Stimulated activated CD8-positive, alpha-beta memory T cell treated with anti-CD3 and anti-CD28 coated beads, Interleukin-7, amount 100 ng/mL, for 1 hour (primary cell): Measurements from ENCODE around the gene CRIP2.

Experiments used
- DNase-seq, 2 donors: peaks; one replicate each; pipeline ENCODE4 v3.0.0-alpha.2; 2020; ENCODE audit warnings: low read depth in 2 of 2

CRIP2 gene

GRCh38 chr14:105444859-105445258, 29.8 kb upstream of the CRIP2 start:
- DNase-seq, result no peak

GRCh38 chr14:105445290-105445689, 29.3 kb upstream of the CRIP2 start:
- DNase-seq, result no peak

- DNase-seq, result no peak
Measured at GRCh38 chr14:105445901-105446845, 28.4 kb upstream of the CRIP2 start.

- no peak for DNase-seq
Measured at GRCh38 chr14:105446971-105447370, 27.6 kb upstream of the CRIP2 start.

DNA sequence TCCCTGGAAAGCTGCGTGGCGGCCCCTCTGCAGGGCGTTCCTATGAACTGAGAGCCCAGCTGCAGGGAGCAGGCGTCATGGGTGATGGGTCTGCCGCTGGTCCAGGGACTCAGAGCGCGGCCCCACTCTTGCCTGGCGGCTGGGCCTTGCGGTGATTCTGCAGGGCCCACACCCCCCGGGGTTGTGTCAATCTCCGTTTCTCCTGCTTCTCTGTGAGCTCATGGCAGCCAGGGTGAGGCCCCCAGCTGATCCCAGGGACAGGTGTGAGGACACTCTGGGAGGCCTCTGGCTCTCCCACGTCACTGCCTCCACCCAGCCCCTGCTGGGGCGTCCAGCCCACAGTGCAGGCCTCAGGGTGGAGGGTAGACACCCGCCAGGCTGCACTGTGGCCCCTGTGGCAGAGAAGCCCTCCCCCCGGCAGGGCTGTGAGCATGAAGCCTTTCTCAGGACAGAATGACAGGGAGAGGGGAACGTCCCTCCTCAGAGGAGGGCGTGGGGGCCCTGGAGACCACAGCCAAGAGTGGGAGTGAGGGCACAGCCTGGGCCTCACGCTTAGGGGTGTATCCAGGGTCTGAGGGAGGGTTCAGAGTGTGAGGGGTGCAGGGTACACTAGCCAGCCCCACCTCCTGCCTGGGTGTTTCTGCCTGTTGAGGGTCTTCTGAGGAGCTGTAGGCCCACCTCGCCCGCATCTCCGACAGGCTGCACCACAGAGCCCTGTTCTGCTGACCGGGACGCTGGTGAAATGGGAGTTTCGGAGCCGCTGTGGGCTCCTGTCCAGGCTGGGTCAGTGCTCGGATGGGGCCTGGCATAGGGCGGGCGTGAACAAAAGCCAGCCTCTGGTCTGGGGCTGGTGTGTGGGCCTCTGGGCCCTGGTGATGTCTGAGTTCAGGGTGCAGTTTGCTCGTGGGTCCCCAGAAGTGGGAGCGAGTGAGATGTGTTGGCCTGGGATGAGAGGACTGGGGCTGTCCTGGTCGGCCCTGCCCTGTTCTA, 26.7 kb upstream of the CRIP2 start:
- no peak for DNase-seq

DNA sequence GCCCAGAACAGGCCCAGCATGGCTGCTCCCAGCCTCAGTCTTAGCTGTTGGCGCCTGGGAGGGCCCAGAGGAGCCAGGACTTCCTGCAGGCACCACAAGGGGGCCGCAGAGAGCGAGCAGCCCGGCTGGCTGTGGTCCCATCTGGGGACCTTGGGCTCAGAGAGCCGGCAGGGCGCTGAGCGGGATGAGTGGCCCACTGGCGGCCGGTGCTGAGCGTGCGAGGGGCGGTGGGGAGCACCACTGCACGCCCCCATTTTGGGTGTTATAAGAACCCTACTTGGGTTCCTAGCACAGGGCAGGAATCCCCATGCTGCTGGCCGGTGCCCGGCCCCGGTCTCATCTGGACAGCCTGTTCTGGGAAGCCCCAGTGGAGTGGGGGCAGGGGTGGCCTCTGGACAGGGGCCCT, 25.9 kb upstream of the CRIP2 start:
- DNase-seq, result peak; percentile 30 to 56

GRCh38 chr14:105449276-105450122, 25.1 kb upstream of the CRIP2 start:
- DNase-seq, result no peak

DNA sequence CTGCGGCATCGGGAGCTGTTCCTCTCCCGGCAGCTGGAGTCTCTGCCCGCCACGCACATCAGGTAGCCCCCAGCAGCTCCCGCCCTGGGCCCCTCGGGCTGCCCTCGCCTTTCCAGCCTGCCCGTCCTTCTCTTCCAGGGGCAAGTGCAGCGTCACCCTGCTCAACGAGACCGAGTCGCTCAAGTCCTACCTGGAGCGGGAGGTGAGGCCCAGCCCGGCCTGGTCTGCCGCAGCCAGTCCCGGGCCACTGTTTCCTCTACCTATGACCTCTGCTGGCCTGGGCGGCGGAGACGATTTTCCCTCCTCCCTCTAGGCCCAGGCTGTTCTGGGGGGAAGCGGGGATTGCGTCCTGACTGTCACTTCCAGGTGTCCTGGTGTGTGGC, 24.5 kb upstream of the CRIP2 start:
- no peak for DNase-seq

DNA sequence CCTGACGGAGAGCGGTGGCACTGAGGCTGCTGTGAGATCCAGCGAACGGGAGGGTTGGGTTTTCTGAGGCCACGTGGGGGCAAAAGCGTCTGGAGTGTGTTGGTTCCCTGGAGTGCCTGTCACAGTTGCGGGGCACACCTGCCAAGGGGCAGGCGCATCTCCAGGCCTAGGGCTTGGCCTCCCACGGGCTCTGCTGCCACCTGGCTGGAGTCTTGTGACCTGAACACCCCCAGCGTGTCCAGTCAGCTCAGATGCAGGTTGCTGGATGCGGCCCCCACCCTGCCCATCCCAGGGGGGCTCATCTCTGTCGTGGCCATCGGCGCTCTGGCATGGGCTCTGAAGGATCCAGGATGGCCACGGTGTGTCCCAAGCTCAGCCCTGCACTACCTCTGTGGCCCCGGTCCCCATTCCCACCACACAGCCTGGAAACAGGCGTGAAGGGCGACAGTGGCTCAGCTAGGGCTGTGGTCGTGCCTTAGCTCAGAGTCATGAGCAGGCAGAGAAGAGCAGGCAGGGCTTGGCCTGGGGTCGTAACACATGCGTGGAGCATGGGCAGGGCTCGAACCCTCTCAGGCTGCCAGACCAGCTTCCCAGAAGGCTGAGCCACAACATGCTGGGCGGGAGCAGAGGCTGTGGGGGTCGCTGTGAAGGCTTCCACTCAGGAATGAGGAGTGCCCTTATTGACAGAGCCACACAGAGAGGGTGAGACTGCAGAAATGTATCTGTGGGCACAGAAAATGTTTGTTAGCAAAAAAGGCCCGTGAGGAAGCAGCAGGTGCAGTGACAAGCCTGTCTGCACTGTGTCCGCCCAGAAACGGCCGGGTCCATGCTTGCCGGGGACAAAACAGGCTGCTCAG, 23.5 kb upstream of the CRIP2 start:
- no peak for DNase-seq

- no peak for DNase-seq
Measured at GRCh38 chr14:105452963-105453362, 21.7 kb upstream of the CRIP2 start.

- no peak for DNase-seq
Measured at GRCh38 chr14:105453847-105454246, 20.8 kb upstream of the CRIP2 start.

GRCh38 chr14:105455086-105455640, 19.5 kb upstream of the CRIP2 start:
- DNase-seq, result no peak

DNA sequence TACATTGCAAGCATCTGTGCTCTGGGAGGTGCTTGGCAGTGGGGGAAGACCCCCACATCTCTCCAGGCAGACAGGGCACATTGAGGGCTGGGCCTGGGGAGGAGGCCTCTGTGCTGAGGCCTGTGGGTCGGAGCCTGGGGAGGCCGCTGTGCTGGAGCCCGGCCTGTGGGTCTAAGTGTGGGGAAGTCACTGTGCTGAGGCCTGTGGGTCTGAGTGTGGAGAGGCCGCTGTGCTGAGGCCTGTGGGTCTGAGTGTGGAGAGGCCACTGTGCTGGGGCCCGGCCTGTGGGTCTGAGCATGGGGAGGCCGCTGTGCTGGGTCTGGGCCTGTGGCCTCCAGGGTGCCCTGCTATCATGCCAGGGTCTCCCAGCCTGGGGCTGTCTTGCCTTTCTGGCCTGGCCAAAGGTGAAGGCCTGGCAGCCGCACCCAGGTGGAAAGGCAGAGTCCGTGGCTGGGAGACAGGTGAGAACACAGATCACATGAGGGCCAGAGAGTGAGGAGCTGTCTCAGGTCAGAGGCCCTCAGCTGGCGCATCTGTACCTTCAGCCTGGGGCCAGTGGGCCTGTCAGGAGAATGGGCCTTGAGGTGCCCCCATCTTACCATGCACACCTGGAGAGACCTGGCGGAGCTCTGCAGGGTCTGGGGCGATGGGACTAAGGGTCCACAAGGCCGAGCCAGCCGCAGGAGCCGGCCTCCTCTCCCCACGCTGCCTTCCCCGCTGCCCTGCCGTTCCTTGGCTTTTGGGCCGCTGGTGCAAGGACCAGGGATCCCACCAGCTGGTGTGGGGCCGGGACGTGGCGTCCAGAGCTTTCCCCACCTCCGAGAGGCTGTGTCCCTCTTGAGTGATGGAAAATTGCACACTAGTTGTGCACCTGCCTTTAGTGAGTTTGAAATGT, 18.6 kb upstream of the CRIP2 start:
- no peak for DNase-seq

DNA sequence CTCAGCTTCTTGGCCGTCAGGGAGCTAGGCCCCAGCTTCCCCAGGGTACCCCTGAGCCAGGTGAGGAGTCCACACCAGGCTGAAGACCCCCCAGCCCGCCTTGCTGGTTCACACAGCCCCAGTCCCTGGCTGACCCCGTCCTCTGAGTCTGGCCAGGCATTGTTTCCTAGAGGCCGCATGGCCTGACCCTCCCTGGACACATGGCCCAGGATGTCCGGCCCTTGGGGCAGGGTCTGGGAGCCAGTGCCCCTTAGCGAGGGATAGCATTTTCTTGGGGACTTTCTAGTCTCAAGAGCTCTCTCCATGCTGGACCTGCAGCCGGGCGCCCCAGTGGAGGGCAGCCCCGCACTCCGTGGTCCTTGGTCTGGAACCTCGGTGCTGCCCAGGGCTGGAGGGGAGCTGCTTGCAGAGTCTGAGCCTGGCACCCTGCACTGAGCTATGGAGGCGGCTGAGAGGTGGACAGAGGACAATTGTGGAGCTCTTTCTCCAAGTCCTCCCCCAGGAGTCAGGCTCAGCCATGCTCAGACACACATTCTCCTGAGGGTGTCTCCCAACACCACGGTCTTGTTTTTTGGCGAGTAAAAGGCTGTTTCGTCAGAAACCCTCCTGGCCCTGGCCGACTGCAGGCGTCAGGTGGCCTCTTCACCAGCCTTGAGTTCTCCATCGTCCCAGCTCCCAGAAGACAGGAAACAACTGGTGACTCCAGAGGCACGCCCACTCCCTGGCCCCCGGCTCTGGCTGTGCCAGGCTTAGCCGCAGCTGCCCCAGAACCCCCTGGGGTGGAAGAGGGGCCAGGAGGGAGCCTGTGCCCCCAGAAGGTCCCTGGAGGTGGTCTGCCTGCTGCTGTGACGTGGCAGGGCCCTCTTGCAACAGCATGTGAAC, 17.6 kb upstream of the CRIP2 start:
- DNase-seq, result no peak

DNA sequence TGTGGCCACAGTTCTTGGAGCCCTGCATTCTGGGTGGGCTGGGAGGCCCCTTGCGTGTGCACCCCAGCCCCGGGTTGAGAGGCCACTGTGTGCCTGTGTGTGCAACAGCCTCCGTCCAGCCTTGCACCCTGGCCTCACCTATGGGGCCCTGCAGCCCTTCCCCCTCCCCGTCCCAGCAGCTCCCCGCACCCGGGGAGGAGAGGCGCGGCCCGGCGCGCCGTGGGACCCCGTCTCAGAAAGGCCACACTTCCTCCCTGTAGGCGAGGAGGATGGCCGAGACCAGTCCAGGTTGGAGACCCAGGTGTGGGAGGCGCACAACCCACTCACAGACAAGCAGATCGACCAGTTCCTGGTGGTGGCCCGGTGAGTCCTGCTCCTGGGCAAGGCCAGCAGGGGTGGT, 16.6 kb upstream of the CRIP2 start:
- no peak for DNase-seq

DNA sequence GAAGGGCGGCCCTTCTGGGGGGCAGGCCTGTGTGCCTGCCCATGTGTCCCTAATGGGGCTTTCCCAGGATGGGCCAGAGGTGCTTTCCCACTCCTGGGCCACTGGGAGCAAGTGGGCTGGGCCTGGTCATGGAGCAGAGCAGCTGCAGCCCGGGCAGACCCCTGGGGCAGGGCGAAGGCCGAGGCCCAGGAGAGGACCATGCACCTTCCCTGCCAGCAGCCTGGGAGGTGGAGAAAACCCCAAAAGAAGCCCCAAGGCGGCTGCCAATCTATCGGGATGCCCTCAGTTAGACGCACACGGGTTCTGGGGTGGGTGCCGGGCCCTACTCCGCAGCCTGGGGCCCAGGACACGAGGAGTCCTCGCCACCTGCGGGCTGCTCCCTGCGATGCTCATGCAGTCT, 16.1 kb upstream of the CRIP2 start:
- no peak for DNase-seq

- no peak for DNase-seq
Measured at GRCh38 chr14:105460116-105460515, 14.5 kb upstream of the CRIP2 start.

DNA sequence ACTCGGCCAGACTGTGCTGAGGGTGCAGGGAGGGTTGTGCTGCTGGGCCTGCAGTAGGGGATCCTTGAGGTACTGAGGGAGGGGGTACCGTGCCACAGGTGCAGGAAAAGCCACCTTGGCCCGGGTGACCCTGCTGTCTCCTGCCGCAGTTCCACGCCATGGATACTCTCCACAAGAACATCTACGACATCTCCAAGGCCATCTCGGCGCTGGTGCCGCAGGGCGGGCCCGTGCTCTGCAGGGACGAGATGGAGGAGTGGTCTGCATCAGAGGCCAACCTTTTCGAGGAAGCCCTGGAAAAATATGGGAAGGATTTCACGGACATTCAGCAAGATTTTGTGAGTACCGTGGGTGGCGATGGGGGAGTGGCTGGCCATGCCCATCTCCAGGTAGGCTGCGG, 14.0 kb upstream of the CRIP2 start:
- no peak for DNase-seq
